Neuronal stem cell (in vitro differentiated cells): Measurements from ENCODE around the gene HS3ST1.

Source experiments
- DNase-seq: peaks from one replicate; pipeline ENCODE4 v3.0.0-alpha.2; 2013; ENCODE audit warnings: low spot score
- H2AFZ ChIP-seq: one replicate; pipeline ENCODE4 v1.6.1; 2013; ENCODE audit warnings: mild to moderate bottlenecking, low read length, inconsistent platforms
- H2AK5ac ChIP-seq: 2 replicates; pipeline ENCODE4 v1.6.1; 2013; ENCODE audit warnings: low read depth, mild to moderate bottlenecking, inconsistent platforms, low read length, moderate library complexity, mixed read lengths
- H2BK120ac ChIP-seq: 2 replicates; pipeline ENCODE4 v1.6.1; 2013; ENCODE audit warnings: low read depth, mild to moderate bottlenecking, inconsistent platforms, low read length, moderate library complexity, mixed read lengths
- H2BK12ac ChIP-seq: one replicate; pipeline ENCODE4 v1.6.1; 2013; ENCODE audit warnings: low read length, inconsistent platforms
- H2BK15ac ChIP-seq: 2 replicates; pipeline ENCODE4 v1.6.1; 2013; ENCODE audit warnings: mild to moderate bottlenecking, low read length, inconsistent platforms, mixed read lengths
- H2BK5ac ChIP-seq: one replicate; pipeline ENCODE4 v1.6.1; 2013; ENCODE audit warnings: inconsistent platforms, mild to moderate bottlenecking, low read length, moderate library complexity
- H3K14ac ChIP-seq: one replicate; pipeline ENCODE4 v1.6.1; 2013; ENCODE audit warnings: low read length, inconsistent platforms
- H3K18ac ChIP-seq: 2 replicates; pipeline ENCODE4 v1.6.1; 2013; ENCODE audit warnings: low read length, inconsistent platforms
- H3K23ac ChIP-seq: 2 replicates; pipeline ENCODE4 v1.6.1; 2013; ENCODE audit warnings: low read depth, mild to moderate bottlenecking, mixed read lengths, low read length, inconsistent platforms; ENCODE audit not compliant: poor library complexity
- H3K27ac ChIP-seq: replicated peaks from 3 replicates; pipeline ENCODE4 v1.5.1; 2013; ENCODE audit warnings: low read length, inconsistent platforms
- H3K27me3 ChIP-seq, 3 experiments: 2 replicates each; pipeline ENCODE4 v1.6.1; 2013; ENCODE audit warnings: low read length in 3 of 3, mild to moderate bottlenecking in 2 of 3, inconsistent platforms in 1 of 3, low read depth in 1 of 3, mixed read lengths in 1 of 3, moderate library complexity in 1 of 3; ENCODE audit not compliant: control insufficient read depth in 3 of 3, insufficient read depth in 3 of 3
- H3K36me3 ChIP-seq, 2 donors: replicated peaks in 1 of 2; 2 replicates each; pipeline ENCODE4 v1.6.1; 2013; ENCODE audit warnings: low read length in 2 of 2; ENCODE audit not compliant: control insufficient read depth in 2 of 2, insufficient read depth in 2 of 2
- H3K4ac ChIP-seq: 2 replicates; pipeline ENCODE4 v1.6.1; 2013; ENCODE audit warnings: inconsistent platforms, mild to moderate bottlenecking, low read length, moderate library complexity
- H3K4me1 ChIP-seq, 2 donors: 1 replicate in 1 of 2; 2 replicates in 1 of 2; pipeline ENCODE4 v1.6.1; 2013; ENCODE audit warnings: low read length in 2 of 2, low read depth in 1 of 2; ENCODE audit not compliant: control insufficient read depth in 2 of 2, insufficient read depth in 1 of 2
- H3K4me2 ChIP-seq: one replicate; pipeline ENCODE4 v1.6.1; 2013; ENCODE audit warnings: mild to moderate bottlenecking, low read length, inconsistent platforms; ENCODE audit not compliant: insufficient read depth, poor library complexity, severe bottlenecking
- H3K4me3 ChIP-seq, 2 donors: 2 replicates each; pipeline ENCODE4 v1.5.1; 2013; ENCODE audit warnings: low read length in 2 of 2, mild to moderate bottlenecking in 2 of 2, inconsistent platforms in 1 of 2, moderate library complexity in 1 of 2
- H3K79me1 ChIP-seq: one replicate; pipeline ENCODE4 v1.6.1; 2013; ENCODE audit warnings: low read depth, mild to moderate bottlenecking, inconsistent platforms, low read length, moderate library complexity
- H3K9ac ChIP-seq: one replicate; pipeline ENCODE4 v1.6.1; 2013; ENCODE audit warnings: mild to moderate bottlenecking, low read depth, low read length, inconsistent platforms; ENCODE audit not compliant: poor library complexity
- H3K9me3 ChIP-seq, 2 donors: replicated peaks in 1 of 2; 2 replicates each; pipeline versions ENCODE3 to v1.6.1; 2013; ENCODE audit warnings: low read length in 2 of 2, mild to moderate bottlenecking in 2 of 2, inconsistent platforms in 1 of 2, low read depth in 1 of 2, mixed read lengths in 1 of 2, moderate library complexity in 1 of 2; ENCODE audit not compliant: control insufficient read depth in 2 of 2, insufficient read depth in 1 of 2
- H4K8ac ChIP-seq: one replicate; pipeline ENCODE4 v1.6.1; 2013; ENCODE audit warnings: low read depth, mild to moderate bottlenecking, inconsistent platforms, low read length, moderate library complexity
- H4K91ac ChIP-seq: one replicate; pipeline ENCODE4 v1.6.1; 2013; ENCODE audit warnings: low read length, low read depth, mild to moderate bottlenecking, inconsistent platforms; ENCODE audit not compliant: poor library complexity
- WGBS, 2 donors: extraction: QIAGEN DNeasy Blood & Tissue Kit; methylation state at CpG; one replicate each; pipeline ENCODE4 v1.1.7; 2013; ENCODE audit warnings: missing lambda C conversion rate in 2 of 2, mixed read lengths in 1 of 2; ENCODE audit not compliant: insufficient read length in 2 of 2, insufficient replicate concordance in 1 of 2; ENCODE audit errors: extremely low coverage in 2 of 2; 5-methylcytosine and 5-hydroxymethylcytosine counted together

Gene HS3ST1

DNA sequence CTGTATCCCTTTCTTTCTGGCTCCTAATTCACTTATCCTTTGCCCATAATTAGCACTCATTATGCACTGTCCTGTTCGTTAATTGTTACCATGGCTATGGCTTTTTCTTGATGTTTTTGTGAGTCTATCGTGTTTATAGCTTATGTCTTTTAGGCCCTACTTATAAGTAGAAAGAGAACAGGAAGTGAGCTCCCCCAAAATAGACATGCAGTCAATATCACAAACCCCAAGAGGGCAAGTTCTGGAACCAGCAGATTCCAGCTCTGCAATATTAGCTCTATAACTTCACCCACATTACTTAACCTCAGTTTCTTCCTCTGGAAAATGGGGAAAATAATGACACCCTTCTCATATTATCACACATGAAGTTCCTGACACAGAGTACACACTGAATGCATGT, 7.4 kb upstream of the HS3ST1 start:
- no CpG with 5 or more reads among the region's 2 CpGs for WGBS, 2 donors
- Histone ChIP-seq H3K36me3 (no peaks in the 10 kb centered on the region), H3K4me1 (no peaks in the 10 kb centered on the region)

DNA sequence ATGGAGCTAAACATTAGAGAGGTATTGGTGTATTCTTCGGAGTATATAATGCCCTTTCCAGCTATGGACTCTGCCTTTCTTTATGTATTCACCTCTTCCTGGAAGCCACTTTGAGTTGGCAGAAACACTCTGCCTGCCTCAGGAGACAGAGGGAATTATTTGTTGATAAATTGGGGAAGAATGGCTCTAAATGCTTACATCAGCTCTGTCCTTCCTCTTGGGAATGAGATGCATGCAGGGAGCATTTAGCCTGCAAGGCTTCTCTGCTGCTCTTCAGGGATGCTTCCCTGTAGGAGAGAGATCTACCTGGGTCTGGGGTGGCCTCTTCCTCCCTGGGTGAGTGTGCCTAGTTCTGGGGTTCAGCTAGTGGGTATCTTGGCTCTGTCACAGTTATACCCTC, 6.9 kb upstream of the HS3ST1 start:
- no peak overlapping the region for H4K8ac ChIP-seq
- no peaks in the 10 kb centered on the region for H3K79me1 ChIP-seq
- H3K4me1 ChIP-seq, result no peaks in the 10 kb centered on the region
- H2AFZ ChIP-seq, result no peak overlapping the region
- no peak overlapping the region for H2AK5ac ChIP-seq
- no peak overlapping the region for H3K9ac ChIP-seq
- no peak overlapping the region for H3K27ac ChIP-seq
- no CpG with 5 or more reads among the region's 1 CpG for WGBS, 2 donors
- no peak overlapping the region for H3K14ac ChIP-seq
- H2BK15ac ChIP-seq, result no peak overlapping the region
- H3K4me3 ChIP-seq, result no peak overlapping the region
- H2BK120ac ChIP-seq, result no peak overlapping the region
- peaks cover 0 to 7% (median 0%) of the 10 kb centered on the region in 3 experiments for H3K27me3 ChIP-seq
- no peak overlapping the region for H4K91ac ChIP-seq
- no peak overlapping the region for H3K23ac ChIP-seq
- no peak overlapping the region for H3K18ac ChIP-seq
- no peak overlapping the region for H2BK12ac ChIP-seq
- no peaks in the 10 kb centered on the region for H3K9me3 ChIP-seq
- no peaks in the 10 kb centered on the region for H3K36me3 ChIP-seq
- DNase-seq, result no peak
- no peak overlapping the region for H2BK5ac ChIP-seq
- peak overlapping the region; percentile 78 for H3K4ac ChIP-seq
- H3K4me2 ChIP-seq, result no peak overlapping the region

More for the DNA sequence above, 7.4 kb upstream of the HS3ST1 start:
- Histone ChIP-seq H2BK120ac (no peak overlapping the region), H3K4ac (no peak overlapping the region), H2AFZ (no peak overlapping the region), H3K4me2 (no peak overlapping the region), H3K9me3 (no peaks in the 10 kb centered on the region), H2AK5ac (no peak overlapping the region), H3K4me3 (no peak overlapping the region), H2BK5ac (no peak overlapping the region), H3K18ac (no peak overlapping the region), H3K23ac (no peak overlapping the region), H3K9ac (no peak overlapping the region), H3K14ac (no peak overlapping the region), H2BK15ac (no peak overlapping the region), H3K27ac (no peak overlapping the region), H3K27me3 (peaks cover 0 to 2% (median 0%) of the 10 kb centered on the region in 3 experiments), H4K8ac (no peak overlapping the region), H2BK12ac (no peak overlapping the region), H3K79me1 (no peaks in the 10 kb centered on the region), H4K91ac (no peak overlapping the region)
- no peak for DNase-seq

DNA sequence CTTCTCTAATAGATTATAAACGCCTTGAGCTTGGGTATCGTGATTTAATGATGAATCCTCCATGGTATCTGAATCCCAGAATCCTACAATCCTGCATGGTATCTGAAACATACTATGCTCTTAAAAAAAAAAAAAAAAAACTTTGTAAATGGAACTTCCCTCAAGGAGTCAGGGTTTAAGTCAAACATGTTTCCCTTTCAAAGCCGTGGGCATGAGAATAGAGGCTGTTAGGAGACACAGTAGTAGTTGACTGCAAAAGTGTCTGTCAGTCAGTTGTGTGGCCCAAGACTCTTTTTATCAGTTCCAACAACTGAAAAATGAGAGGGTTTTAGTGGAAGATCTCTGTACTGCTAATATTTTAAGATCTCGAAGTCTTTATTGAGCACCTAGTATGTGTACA, 2.4 kb upstream of the HS3ST1 start:
- Histone ChIP-seq H2BK120ac (no peak overlapping the region), H3K27me3 (peaks cover 11 to 51% (median 32%) of the 10 kb centered on the region in 3 experiments), H4K91ac (no peak overlapping the region), H3K9ac (no peak overlapping the region), H3K4me3 (no peak overlapping the region), H3K14ac (no peak overlapping the region), H2BK12ac (no peak overlapping the region), H3K4ac (no peak overlapping the region), H3K4me2 (no peak overlapping the region), H3K18ac (no peak overlapping the region), H2AFZ (no peak overlapping the region), H3K27ac (no peak overlapping the region), H3K79me1 (no peaks in the 10 kb centered on the region), H2BK15ac (no peak overlapping the region), H4K8ac (no peak overlapping the region), H2BK5ac (no peak overlapping the region), H3K4me1 (peaks cover 0 to 13% of the 10 kb centered on the region in 2 donors), H3K9me3 (no peaks in the 10 kb centered on the region), H3K23ac (no peak overlapping the region), H2AK5ac (no peak overlapping the region), H3K36me3 (no peaks in the 10 kb centered on the region)
- DNase-seq, result no peak
- no CpG with 5 or more reads among the region's 4 CpGs for WGBS, 2 donors

DNA sequence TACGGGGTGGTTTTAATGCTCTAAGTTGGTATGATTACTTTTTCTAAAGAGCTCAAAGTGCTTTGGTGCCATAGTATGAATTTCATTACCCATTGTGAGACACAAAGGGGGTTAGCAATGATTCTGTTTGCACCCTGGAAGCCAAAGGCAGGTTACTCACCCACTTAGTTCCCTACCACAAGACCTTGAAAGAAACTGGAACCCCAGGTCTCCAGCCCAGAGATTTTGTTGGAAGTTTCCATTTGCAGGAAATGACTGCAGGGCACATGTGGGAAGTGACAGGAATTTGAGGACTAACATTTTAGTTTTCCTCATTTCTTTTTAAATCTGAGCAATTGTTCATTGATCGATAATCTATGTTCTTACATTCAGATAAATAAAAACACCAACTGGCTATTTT, 1.8 kb upstream of the HS3ST1 start:
- Histone ChIP-seq H4K91ac (no peak overlapping the region), H3K4me1 (peaks cover 0 to 13% of the 10 kb centered on the region in 2 donors), H3K36me3 (no peaks in the 10 kb centered on the region), H2BK15ac (no peak overlapping the region), H3K27ac (no peak overlapping the region), H2AK5ac (no peak overlapping the region), H3K79me1 (no peaks in the 10 kb centered on the region), H2BK12ac (no peak overlapping the region), H3K23ac (no peak overlapping the region), H3K9me3 (no peaks in the 10 kb centered on the region), H3K18ac (no peak overlapping the region), H3K27me3 (peaks cover 11 to 55% (median 32%) of the 10 kb centered on the region in 3 experiments), H3K14ac (no peak overlapping the region), H3K4ac (no peak overlapping the region), H4K8ac (no peak overlapping the region), H3K4me2 (no peak overlapping the region), H2BK120ac (no peak overlapping the region), H3K4me3 (no peak overlapping the region), H3K9ac (no peak overlapping the region), H2BK5ac (no peak overlapping the region), H2AFZ (no peak overlapping the region)
- WGBS, 2 donors, result no CpG with 5 or more reads among the region's 2 CpGs
- no peak for DNase-seq
